CD1c-positive myeloid dendritic cell (primary cell): Measurements from ENCODE around the gene CYTL1.

ENCODE experiments used
- DNase-seq: peaks from one replicate; pipeline ENCODE4 v3.0.0-alpha.2; 2016; ENCODE audit errors: extremely low spot score

CYTL1 gene

DNA sequence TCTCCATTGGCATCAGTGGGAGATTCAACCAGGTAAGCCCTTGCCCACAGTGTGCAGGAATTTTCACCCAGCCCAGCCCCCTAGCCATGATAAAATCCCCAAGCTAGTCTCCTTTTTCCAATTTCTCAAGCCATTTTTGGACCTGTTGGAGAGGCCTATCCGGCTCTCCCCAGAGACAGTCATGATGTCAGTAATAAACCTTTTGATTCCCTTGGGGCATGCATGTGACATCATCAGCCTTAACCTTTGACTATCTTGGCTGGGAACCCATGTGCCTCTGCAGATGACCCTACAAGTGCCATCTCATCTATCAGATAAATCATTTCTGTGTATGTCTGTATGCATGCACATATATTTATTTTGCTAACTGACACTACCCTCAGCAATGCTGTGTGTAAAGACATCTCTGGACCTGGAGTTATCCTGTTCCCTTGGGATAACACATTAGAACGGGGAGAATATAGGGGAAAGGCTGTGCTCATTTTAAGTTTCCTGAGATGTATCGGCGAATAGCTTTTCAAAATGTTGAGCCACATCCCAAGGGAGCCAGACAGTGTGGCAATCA is 51.0 kb downstream of the CYTL1 start:
- no peak for DNase-seq
